HCT116 (cell line): ENCODE results near the gene GIMAP4. TPM values are rescaled to one million over a fixed set of nuclear protein-coding genes. Genes with fewer than 3 reads are reported as not detected.

Experiments
- ATAC-seq: fragments of 200-7000 bp; cut with Tn5 transposase; 2 replicates; pipeline ENCODE4 v1.9.1; 2020; ENCODE audit warnings: mild to moderate bottlenecking, moderate library complexity
- BruUV-seq: library from RNA; stranded (reverse); fragments of 400-500 nt; replicated peaks from 2 replicates; lab custom pipeline; 2021; lab: Mats Ljungman, UMichigan
- CTCF ChIA-PET: fragments of 300-600 bp; sonication (Branson Sonifier 250); formaldehyde crosslinking; loops from one replicate; lab custom pipeline; 2021; ENCODE audit warnings: antibody characterized with exemption; lab: Charles Lee
- POLR2A ChIA-PET: fragments of 300-600, 350-600 bp; sonication (Branson Sonifier 250); formaldehyde crosslinking; loops from one replicate; lab custom pipeline; 2021; ENCODE audit warnings: antibody characterized with exemption; lab: Charles Lee
- RAD21 ChIA-PET, 2 experiments: fragments of 300-600 bp; sonication (Branson Sonifier 250); formaldehyde crosslinking; loops; one replicate each; lab custom pipeline; 2023; ENCODE audit warnings: low total read pairs in 2 of 2; ENCODE audit not compliant: uncharacterized antibody in 2 of 2, unreplicated experiment in 2 of 2, low non-redundant PET in 1 of 2; lab: Charles Lee
- DNase-seq: peaks from one replicate; pipeline ENCODE4 v3.0.0-alpha.2; 2010; ENCODE audit warnings: low read depth, low spot score
- H2AFZ ChIP-seq: fragments of 200-600 bp; shearing (Covaris generic), sonication (generic); 2 replicates; pipeline ENCODE4 v1.6.1; 2017; ENCODE audit warnings: low read depth, mixed run types, mixed read lengths, antibody characterized with exemption, low read length; ENCODE audit not compliant: poor library complexity, severe bottlenecking
- H3K27ac ChIP-seq: 2 replicates; pipeline ENCODE4 v1.5.1; 2012; ENCODE audit warnings: low read depth, low read length
- H3K27me3 ChIP-seq: fragments of 200-600 bp; sonication (generic); 2 replicates; pipeline ENCODE4 v1.6.1; 2016; ENCODE audit warnings: mixed run types, low read length, mixed read lengths; ENCODE audit not compliant: insufficient read depth
- H3K36me3 ChIP-seq, 2 experiments: fragments of 200-500 bp in 1 of 2; fragments of 200-600 bp in 1 of 2; sonication (Bioruptor generic) in 1 of 2; sonication (generic) in 1 of 2; 2 replicates each; pipeline versions ENCODE4 v1.5.1 to v1.6.1; 2014 to 2016; ENCODE audit warnings: low read length in 2 of 2, inconsistent platforms in 1 of 2, mixed read lengths in 1 of 2, mixed run types in 1 of 2; ENCODE audit not compliant: insufficient read depth in 2 of 2, control insufficient read depth in 1 of 2
- H3K4me1 ChIP-seq, 2 experiments: fragments of 200-600 bp in 1 of 2; sonication (generic) in 1 of 2; 2 replicates each; pipeline versions ENCODE4 v1.5.1 to v1.6.1; 2012 to 2017; ENCODE audit warnings: low read length in 2 of 2, inconsistent platforms in 1 of 2, mild to moderate bottlenecking in 1 of 2, mixed read lengths in 1 of 2, mixed run types in 1 of 2, moderate library complexity in 1 of 2; ENCODE audit not compliant: insufficient read depth in 2 of 2, control insufficient read depth in 1 of 2
- H3K4me2 ChIP-seq: fragments of 200-600 bp; sonication (generic); 2 replicates; pipeline ENCODE4 v1.6.1; 2017; ENCODE audit warnings: mixed run types, low read length, mixed read lengths
- H3K4me3 ChIP-seq, 2 experiments: fragments of 200-600 bp in 1 of 2; sonication (generic) in 1 of 2; replicated peaks in 1 of 2; 2 replicates each; pipeline ENCODE4 v1.5.1; 2011 to 2016; ENCODE audit warnings: low read length in 2 of 2, control low read depth in 1 of 2, low read depth in 1 of 2, mild to moderate bottlenecking in 1 of 2, mixed read lengths in 1 of 2, mixed run types in 1 of 2
- H3K79me2 ChIP-seq: fragments of 200-600 bp; sonication (generic); 2 replicates; pipeline ENCODE4 v1.6.1; 2017; ENCODE audit warnings: mild to moderate bottlenecking, mixed run types, low read length, moderate library complexity, mixed read lengths; ENCODE audit not compliant: insufficient read depth
- H3K9ac ChIP-seq: fragments of 200-600 bp; sonication (generic); 2 replicates; pipeline ENCODE4 v1.6.1; 2016; ENCODE audit warnings: low read length, mixed read lengths
- H3K9me2 ChIP-seq: fragments of 200-600 bp; sonication (generic), shearing (Covaris generic); 2 replicates; pipeline ENCODE4 v1.6.1; 2017; ENCODE audit warnings: mixed run types, mild to moderate bottlenecking, moderate library complexity; ENCODE audit not compliant: insufficient read depth
- H3K9me3 ChIP-seq, 2 experiments: fragments of 200-500 bp in 1 of 2; fragments of 200-600 bp in 1 of 2; sonication (Bioruptor generic) in 1 of 2; sonication (generic) in 1 of 2; 2 replicates each; pipeline ENCODE4 v1.6.1; 2014 to 2017; ENCODE audit warnings: low read length in 2 of 2, mixed read lengths in 2 of 2, inconsistent platforms in 1 of 2, low read depth in 1 of 2, mild to moderate bottlenecking in 1 of 2, mixed run types in 1 of 2, moderate library complexity in 1 of 2; ENCODE audit not compliant: control insufficient read depth in 1 of 2, insufficient read depth in 1 of 2
- H4K20me1 ChIP-seq: fragments of 200-600 bp; sonication (generic), shearing (Covaris generic); 2 replicates; pipeline ENCODE4 v1.6.1; 2017; ENCODE audit warnings: mixed run types, mild to moderate bottlenecking, moderate library complexity; ENCODE audit not compliant: insufficient read depth
- EGR1 ChIP-seq: IDR thresholded peaks from 2 replicates; pipeline ENCODE4 v1.6.1; 2012; ENCODE audit warnings: low read depth
- EZH2 ChIP-seq: fragments of 200-600 bp; sonication (generic); IDR thresholded peaks from 2 replicates; pipeline ENCODE4 v1.6.1; 2017; ENCODE audit warnings: antibody characterized with exemption, mixed run types
- EZH2phosphoT487 ChIP-seq: fragments of 200-600 bp; IDR thresholded peaks from 2 replicates; pipeline ENCODE4 v1.6.1; 2018; ENCODE audit warnings: antibody characterized with exemption, borderline replicate concordance
- FOSL1 ChIP-seq: IDR thresholded peaks from 2 replicates; pipeline ENCODE4 v1.6.1; 2012; ENCODE audit warnings: low read depth
- POLR2A ChIP-seq: IDR thresholded peaks from 2 replicates; pipeline ENCODE4 v1.7.0; 2011; ENCODE audit warnings: borderline replicate concordance; ENCODE audit not compliant: insufficient read depth, insufficient read length; ENCODE audit errors: extremely low read depth
- RAD21 ChIP-seq: IDR thresholded peaks from 2 replicates; pipeline ENCODE4 v1.6.1; 2012; ENCODE audit warnings: low read depth, mild to moderate bottlenecking
- SIN3A ChIP-seq: IDR thresholded peaks from 2 replicates; pipeline ENCODE4 v1.6.1; 2012; ENCODE audit warnings: low read depth
- SP1 ChIP-seq: IDR thresholded peaks from 2 replicates; pipeline ENCODE4 v1.6.1; 2012; ENCODE audit warnings: low read depth
- SRF ChIP-seq: IDR thresholded peaks from 2 replicates; pipeline ENCODE4 v1.6.1; 2012; ENCODE audit warnings: low read depth
- TCF7L2 ChIP-seq: IDR thresholded peaks from 2 replicates; pipeline ENCODE4 v1.7.0; 2011; ENCODE audit warnings: borderline replicate concordance, inconsistent platforms; ENCODE audit not compliant: insufficient read depth, insufficient read length; ENCODE audit errors: extremely low read depth
- ZNF274 ChIP-seq: fragments of 200-500 bp; sonication (Bioruptor generic); IDR thresholded peaks from 2 replicates; pipeline ENCODE4 v1.6.1; 2014; ENCODE audit warnings: mild to moderate bottlenecking, low read depth, low read length, inconsistent platforms
- intact Hi-C: fragments of 100-400 bp; cut with micrococcal nuclease; formaldehyde crosslinking; loops from 2 replicates; pipeline ENCODE4 v1.10.0; 2022
- total RNA-seq: library from RNA; stranded (reverse); gene quantifications from one replicate; pipeline ENCODE4 v1.2.1, GENCODE V29; 2021; ENCODE audit not compliant: unreplicated experiment
- TF ChIP-seq, protein P1 (sequence below): IDR thresholded peaks from 2 replicates; pipeline ENCODE4 v1.6.1; 2012; ENCODE audit warnings: low read depth
- TF ChIP-seq, protein P2 (sequence below), 3 experiments: fragments of 200-600 bp in 1 of 3; sonication (generic) in 1 of 3; IDR thresholded peaks in 2 of 3; conservative IDR thresholded peaks in 1 of 3; 2 replicates each; pipeline ENCODE4 v1.5.1; 2012 to 2017; ENCODE audit warnings: low read depth in 2 of 3, low read length in 2 of 3, antibody characterized with exemption in 1 of 3, borderline replicate concordance in 1 of 3, control low read depth in 1 of 3, mild to moderate bottlenecking in 1 of 3, mixed read lengths in 1 of 3, mixed run types in 1 of 3, moderate library complexity in 1 of 3; ENCODE audit not compliant: insufficient read depth in 1 of 3
- TF ChIP-seq, protein P3 (sequence below): IDR thresholded peaks from 2 replicates; pipeline ENCODE4 v1.6.1; 2012
- TF ChIP-seq, protein P4 (sequence below): IDR thresholded peaks from 2 replicates; pipeline ENCODE4 v1.6.1; 2012

Gene GIMAP4
- total RNA-seq, 1 experiment from 2014 or later, result 0.49 TPM

DNA sequence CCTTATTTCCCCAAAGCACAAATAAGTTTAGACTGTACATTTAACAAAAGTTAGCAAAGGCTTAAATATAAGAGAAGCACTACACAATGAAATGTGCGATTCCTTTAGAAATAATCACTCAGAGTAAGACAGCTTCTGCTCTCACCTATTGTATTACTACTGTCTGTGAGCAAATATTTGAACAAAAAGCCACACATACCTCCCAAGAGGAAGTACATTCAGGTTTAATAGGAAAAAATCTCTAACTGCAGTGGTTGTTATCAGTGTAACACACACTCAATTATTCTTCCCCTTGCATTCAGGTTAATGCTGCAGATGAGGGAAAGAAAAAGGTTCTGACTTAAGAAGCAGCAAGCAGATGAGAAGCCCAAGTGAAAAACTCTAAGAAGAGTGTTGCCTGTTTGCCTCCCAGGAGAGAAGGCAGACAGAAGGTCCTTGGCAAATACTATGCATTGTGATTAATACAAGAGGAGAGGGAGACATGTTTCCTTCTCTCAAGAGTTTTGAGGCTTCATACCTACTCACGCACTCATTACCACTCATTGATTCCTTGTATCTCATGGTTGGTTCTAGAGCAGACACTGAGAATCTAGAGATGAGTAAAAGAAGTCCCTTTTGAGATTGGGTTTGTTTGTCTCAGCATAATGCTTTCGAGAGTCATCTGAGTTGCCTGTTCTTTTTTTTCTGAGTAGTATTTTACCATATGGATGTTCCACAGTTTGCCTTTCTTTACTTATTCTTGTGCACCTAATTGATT lies 13.6 kb downstream of the GIMAP4 start:
- H3K79me2 ChIP-seq, result no peaks in the 10 kb centered on the region
- H3K4me3 ChIP-seq, result no peak overlapping the region
- intact Hi-C loops, result no loop called here
- DNase-seq, result no peak
- POLR2A ChIA-PET, result no interaction called here
- CTCF ChIA-PET, result no interaction called here
- H3K9ac ChIP-seq, result no peak overlapping the region
- H3K36me3 ChIP-seq, result no peaks in the 10 kb centered on the region
- no peaks in the 10 kb centered on the region for H3K4me1 ChIP-seq
- no peak overlapping the region for H3K4me2 ChIP-seq
- no peaks in the 10 kb centered on the region for H3K9me3 ChIP-seq
- no TSS peak for BruUV-seq
- RAD21 ChIA-PET, result no interaction called here
- no peaks in the 10 kb centered on the region for H4K20me1 ChIP-seq
- no peak for ATAC-seq
- H3K27ac ChIP-seq, result no peak overlapping the region
- TF ChIP-seq, protein P1, sequence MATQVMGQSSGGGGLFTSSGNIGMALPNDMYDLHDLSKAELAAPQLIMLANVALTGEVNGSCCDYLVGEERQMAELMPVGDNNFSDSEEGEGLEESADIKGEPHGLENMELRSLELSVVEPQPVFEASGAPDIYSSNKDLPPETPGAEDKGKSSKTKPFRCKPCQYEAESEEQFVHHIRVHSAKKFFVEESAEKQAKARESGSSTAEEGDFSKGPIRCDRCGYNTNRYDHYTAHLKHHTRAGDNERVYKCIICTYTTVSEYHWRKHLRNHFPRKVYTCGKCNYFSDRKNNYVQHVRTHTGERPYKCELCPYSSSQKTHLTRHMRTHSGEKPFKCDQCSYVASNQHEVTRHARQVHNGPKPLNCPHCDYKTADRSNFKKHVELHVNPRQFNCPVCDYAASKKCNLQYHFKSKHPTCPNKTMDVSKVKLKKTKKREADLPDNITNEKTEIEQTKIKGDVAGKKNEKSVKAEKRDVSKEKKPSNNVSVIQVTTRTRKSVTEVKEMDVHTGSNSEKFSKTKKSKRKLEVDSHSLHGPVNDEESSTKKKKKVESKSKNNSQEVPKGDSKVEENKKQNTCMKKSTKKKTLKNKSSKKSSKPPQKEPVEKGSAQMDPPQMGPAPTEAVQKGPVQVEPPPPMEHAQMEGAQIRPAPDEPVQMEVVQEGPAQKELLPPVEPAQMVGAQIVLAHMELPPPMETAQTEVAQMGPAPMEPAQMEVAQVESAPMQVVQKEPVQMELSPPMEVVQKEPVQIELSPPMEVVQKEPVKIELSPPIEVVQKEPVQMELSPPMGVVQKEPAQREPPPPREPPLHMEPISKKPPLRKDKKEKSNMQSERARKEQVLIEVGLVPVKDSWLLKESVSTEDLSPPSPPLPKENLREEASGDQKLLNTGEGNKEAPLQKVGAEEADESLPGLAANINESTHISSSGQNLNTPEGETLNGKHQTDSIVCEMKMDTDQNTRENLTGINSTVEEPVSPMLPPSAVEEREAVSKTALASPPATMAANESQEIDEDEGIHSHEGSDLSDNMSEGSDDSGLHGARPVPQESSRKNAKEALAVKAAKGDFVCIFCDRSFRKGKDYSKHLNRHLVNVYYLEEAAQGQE, result no peak
- TF ChIP-seq POLR2A (no peak), EGR1 (no peak), RAD21 (no peak), SP1 (no peak), EZH2 (no peak), SRF (no peak), FOSL1 (no peak), SIN3A (no peak), EZH2phosphoT487 (no peak), ZNF274 (no peak), TCF7L2 (no peak)
- TF ChIP-seq, protein P2, sequence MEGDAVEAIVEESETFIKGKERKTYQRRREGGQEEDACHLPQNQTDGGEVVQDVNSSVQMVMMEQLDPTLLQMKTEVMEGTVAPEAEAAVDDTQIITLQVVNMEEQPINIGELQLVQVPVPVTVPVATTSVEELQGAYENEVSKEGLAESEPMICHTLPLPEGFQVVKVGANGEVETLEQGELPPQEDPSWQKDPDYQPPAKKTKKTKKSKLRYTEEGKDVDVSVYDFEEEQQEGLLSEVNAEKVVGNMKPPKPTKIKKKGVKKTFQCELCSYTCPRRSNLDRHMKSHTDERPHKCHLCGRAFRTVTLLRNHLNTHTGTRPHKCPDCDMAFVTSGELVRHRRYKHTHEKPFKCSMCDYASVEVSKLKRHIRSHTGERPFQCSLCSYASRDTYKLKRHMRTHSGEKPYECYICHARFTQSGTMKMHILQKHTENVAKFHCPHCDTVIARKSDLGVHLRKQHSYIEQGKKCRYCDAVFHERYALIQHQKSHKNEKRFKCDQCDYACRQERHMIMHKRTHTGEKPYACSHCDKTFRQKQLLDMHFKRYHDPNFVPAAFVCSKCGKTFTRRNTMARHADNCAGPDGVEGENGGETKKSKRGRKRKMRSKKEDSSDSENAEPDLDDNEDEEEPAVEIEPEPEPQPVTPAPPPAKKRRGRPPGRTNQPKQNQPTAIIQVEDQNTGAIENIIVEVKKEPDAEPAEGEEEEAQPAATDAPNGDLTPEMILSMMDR (IDR thresholded peaks at IDR 0.05 in 2 of 3, conservative IDR thresholded peaks at IDR 0.05 in 1 of 3; ENCODE audit: borderline replicate concordance in 1 of 3, insufficient read depth in 1 of 3, low read depth in 2 of 3, low read length in 2 of 3), result no peak
- TF ChIP-seq, protein P3, sequence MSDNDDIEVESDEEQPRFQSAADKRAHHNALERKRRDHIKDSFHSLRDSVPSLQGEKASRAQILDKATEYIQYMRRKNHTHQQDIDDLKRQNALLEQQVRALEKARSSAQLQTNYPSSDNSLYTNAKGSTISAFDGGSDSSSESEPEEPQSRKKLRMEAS, result no peak
- TF ChIP-seq, protein P4, sequence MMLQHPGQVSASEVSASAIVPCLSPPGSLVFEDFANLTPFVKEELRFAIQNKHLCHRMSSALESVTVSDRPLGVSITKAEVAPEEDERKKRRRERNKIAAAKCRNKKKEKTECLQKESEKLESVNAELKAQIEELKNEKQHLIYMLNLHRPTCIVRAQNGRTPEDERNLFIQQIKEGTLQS, result no peak
- TF ChIP-seq, all 23 proteins: peak for 0
- H2AFZ ChIP-seq, result no peak overlapping the region
- no peaks in the 10 kb centered on the region for H3K9me2 ChIP-seq
- H3K27me3 ChIP-seq, result peaks cover 12% of the 10 kb centered on the region
